Glomerular endothelial cell (primary cell): ENCODE data around the gene C20orf96. TPM values are rescaled to one million over a fixed set of nuclear protein-coding genes. Genes with fewer than 3 reads are reported as not detected.
"Not testable (repeated sequence)": the region's sequence is repeated elsewhere in the genome, so short reads cannot be mapped to it uniquely, and the experiment has no call there.

Experiments used
- DNase-seq: peaks from one replicate; pipeline ENCODE4 v3.0.0-alpha.2; 2011; ENCODE audit warnings: low read depth, low spot score; ENCODE audit errors: extremely low read depth
- total RNA-seq: library from RNA; depleted of rRNA; stranded (reverse); fragments of >200 nt; gene quantifications from 2 replicates; pipeline ENCODE4 v1.2.3, GENCODE V29; 2015

C20orf96 gene
- total RNA-seq, result 5.7 and 9.7 TPM in 2 replicates

GRCh38 chr20:290084-290831, at the start of gene C20orf96:
Gene C20orf96 (minus strand): TSS chr20:290750. CDS start chr20:290610, 140 bp downstream.
- DNase-seq, result peak; percentile 93

- not testable (repeated sequence) for DNase-seq
Measured at GRCh38 chr20:336040-336439, 45.5 kb upstream of the C20orf96 start.

GRCh38 chr20:334578-334977, 44.0 kb upstream of the C20orf96 start:
- no peak for DNase-seq

GRCh38 chr20:330233-331149, 39.9 kb upstream of the C20orf96 start:
- DNase-seq, result no peak

- DNase-seq, result no peak
Measured at GRCh38 chr20:329851-330232, 39.3 kb upstream of the C20orf96 start.

GRCh38 chr20:328975-329695, 38.6 kb upstream of the C20orf96 start:
- DNase-seq, result no peak

- no peak for DNase-seq
Measured at GRCh38 chr20:328027-328974, 37.8 kb upstream of the C20orf96 start.

GRCh38 chr20:327186-328026, 36.9 kb upstream of the C20orf96 start:
- DNase-seq, result no peak

GRCh38 chr20:326645-327185, 36.2 kb upstream of the C20orf96 start:
- no peak for DNase-seq

GRCh38 chr20:325889-326644, 35.5 kb upstream of the C20orf96 start:
- no peak for DNase-seq

GRCh38 chr20:325045-325888, 34.7 kb upstream of the C20orf96 start, which contains the start of gene SOX12:
Gene SOX12 (plus strand): TSS chr20:325552. CDS start chr20:325925, 373 bp downstream.
- DNase-seq, result no peak

- DNase-seq, result no peak
Measured at GRCh38 chr20:324177-325044, 33.9 kb upstream of the C20orf96 start.

GRCh38 chr20:316316-317068, 25.9 kb upstream of the C20orf96 start:
- DNase-seq, result no peak

- no peak for DNase-seq
Measured at GRCh38 chr20:313948-314347, 23.4 kb upstream of the C20orf96 start.

GRCh38 chr20:313402-313801, 22.9 kb upstream of the C20orf96 start:
- no peak for DNase-seq
